Ovary (tissue), 9 donors: ENCODE results near the gene CSF1R. TPM values are rescaled to one million over a fixed set of nuclear protein-coding genes. Genes with fewer than 3 reads are reported as not detected.

Source experiments
- DNase-seq, 5 donors: peaks; one replicate each; pipeline ENCODE4 v3.0.0-alpha.2; 2019 to 2020
- H3K27ac ChIP-seq, 2 donors: fragments of 200-600 bp; one replicate each; pipeline versions ENCODE4 v1.5.1 to v1.8.0; 2019 to 2022
- H3K27me3 ChIP-seq: fragments of 200-600 bp; one replicate; pipeline ENCODE4 v1.8.0; 2022
- H3K36me3 ChIP-seq: fragments of 200-600 bp; sonication (generic); one replicate; pipeline ENCODE4 v1.5.1; 2019
- H3K4me1 ChIP-seq: one replicate; pipeline ENCODE4 v1.8.1; 2013; ENCODE audit warnings: mild to moderate bottlenecking, moderate library complexity; ENCODE audit not compliant: insufficient read depth
- H3K4me3 ChIP-seq: fragments of 200-600 bp; sonication (generic); one replicate; pipeline ENCODE4 v1.5.1; 2017
- H3K9me3 ChIP-seq, 2 donors: fragments of 200-600 bp in 1 of 2; sonication (generic) in 1 of 2; one replicate each; pipeline versions ENCODE4 v1.5.1 to v1.8.1; 2013 to 2019; ENCODE audit warnings: mild to moderate bottlenecking in 1 of 2, moderate library complexity in 1 of 2
- EP300 ChIP-seq: sonication (generic); formaldehyde crosslinking; IDR thresholded peaks from one replicate; pipeline ENCODE4 v1.6.1; 2017; ENCODE audit warnings: antibody characterized with exemption
- POLR2A ChIP-seq: fragments of 450-650 bp; IDR thresholded peaks from one replicate; pipeline ENCODE4 v1.6.1; 2017; ENCODE audit warnings: antibody characterized with exemption, mild to moderate bottlenecking, moderate library complexity
- WGBS, 3 donors: extraction: QIAGEN DNeasy Blood & Tissue Kit in 1 of 3; methylation state at CpG; one replicate each; pipeline versions ENCODE4 v1.1.5 to v1.1.7; 2013 to 2017; 5-methylcytosine and 5-hydroxymethylcytosine counted together
- intact Hi-C, 4 donors: fragments of 100-400 bp; cut with DNase I; formaldehyde crosslinking; loops; one replicate each; pipeline versions ENCODE4 v1.11.0 to v1.15.1; 2022 to 2023
- polyA plus RNA-seq, 2 donors: library from polyadenylated mRNA; stranded (reverse); fragments of 200-250 nt in 1 of 2; fragments of 350-450 nt in 1 of 2; fragmentation: Illumina TruSeq in 1 of 2; extraction: RNeasy Lipid Tissue Mini Kit (QIAGEN cat#74804) in 1 of 2; gene quantifications; one replicate each; pipeline ENCODE4 v1.2.3, GENCODE V29; 2013 to 2014
- total RNA-seq, 7 donors: library from RNA; depleted of rRNA in 2 of 7; stranded (reverse); fragments of >200 nt in 2 of 7; fragmentation: NEBNext Ultra II Directional in 3 of 7; extraction: Animal tissue kit (Norgen Biotek cat#: 25700) in 3 of 7; gene quantifications; one replicate each; pipeline versions ENCODE4 v1.1.0 to v1.2.4, GENCODE V29; 2016 to 2023
- TF ChIP-seq, protein P1 (sequence below), 3 donors: fragments of 450-650 bp in 2 of 3; fragments of 200-600 bp in 1 of 3; IDR thresholded peaks; one replicate each; pipeline versions ENCODE4 v1.5.1 to v1.8.0; 2016 to 2022; ENCODE audit warnings: antibody characterized with exemption in 3 of 3, mild to moderate bottlenecking in 1 of 3
- donor health status: DM: no; HTN: no; CAD: no; lungs with moderate emphysema.
- donor health status: DM: no; HTN: no; CAD: no.
- donor health status: Bipolar disorder and iron deficiency.
- donor health status: DM: yes; HTN: yes; CAD: no.
- donor health status: DM: no; HTN: no; CAD: no.
- donor health status: DM: yes; HTN: yes; CAD: no.

The CSF1R gene
- total and polyA plus RNA-seq, 9 donors = 7.6 to 41.9 (median 16.4) TPM

DNA sequence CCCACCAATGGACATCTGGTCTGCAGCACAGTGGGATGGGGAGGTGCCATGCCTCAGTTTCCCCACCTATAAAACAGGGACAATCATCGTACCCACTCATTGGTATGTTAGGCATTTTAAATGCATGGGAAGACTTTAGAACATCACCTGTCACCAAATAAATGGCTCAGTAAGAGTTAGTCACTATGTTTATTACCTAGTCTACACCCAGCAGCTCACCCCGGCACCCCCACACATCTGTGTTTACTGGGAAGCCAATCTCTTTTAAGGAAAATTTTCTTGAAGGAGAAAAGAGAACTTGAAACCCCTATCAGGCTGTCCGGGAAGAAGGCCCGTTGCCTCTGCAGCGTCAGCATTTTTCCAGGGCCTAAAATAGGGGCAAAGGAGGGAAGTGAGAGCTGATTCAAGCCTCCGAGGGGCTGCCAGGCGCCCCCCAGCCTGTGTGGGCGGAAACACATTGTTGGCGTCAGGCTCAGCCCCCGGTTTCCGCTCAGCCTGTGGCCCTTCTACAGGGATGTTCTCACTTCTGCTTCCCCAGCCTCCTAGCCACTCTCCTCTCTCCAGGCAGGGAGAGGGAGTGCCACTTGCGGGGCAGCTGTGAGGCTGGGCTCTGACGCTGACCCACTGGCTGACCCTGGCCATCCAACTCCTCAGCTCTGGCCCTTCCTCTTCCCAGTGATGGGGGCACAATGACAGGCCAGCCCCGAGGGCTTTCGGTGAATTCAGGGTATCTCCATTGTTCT lies 4.6 kb downstream of the CSF1R start:
- no peaks in the 10 kb centered on the region for H3K9me3 ChIP-seq
- no peak for TF ChIP-seq EP300
- TF ChIP-seq POLR2A = no peak
- TF ChIP-seq, protein P1, sequence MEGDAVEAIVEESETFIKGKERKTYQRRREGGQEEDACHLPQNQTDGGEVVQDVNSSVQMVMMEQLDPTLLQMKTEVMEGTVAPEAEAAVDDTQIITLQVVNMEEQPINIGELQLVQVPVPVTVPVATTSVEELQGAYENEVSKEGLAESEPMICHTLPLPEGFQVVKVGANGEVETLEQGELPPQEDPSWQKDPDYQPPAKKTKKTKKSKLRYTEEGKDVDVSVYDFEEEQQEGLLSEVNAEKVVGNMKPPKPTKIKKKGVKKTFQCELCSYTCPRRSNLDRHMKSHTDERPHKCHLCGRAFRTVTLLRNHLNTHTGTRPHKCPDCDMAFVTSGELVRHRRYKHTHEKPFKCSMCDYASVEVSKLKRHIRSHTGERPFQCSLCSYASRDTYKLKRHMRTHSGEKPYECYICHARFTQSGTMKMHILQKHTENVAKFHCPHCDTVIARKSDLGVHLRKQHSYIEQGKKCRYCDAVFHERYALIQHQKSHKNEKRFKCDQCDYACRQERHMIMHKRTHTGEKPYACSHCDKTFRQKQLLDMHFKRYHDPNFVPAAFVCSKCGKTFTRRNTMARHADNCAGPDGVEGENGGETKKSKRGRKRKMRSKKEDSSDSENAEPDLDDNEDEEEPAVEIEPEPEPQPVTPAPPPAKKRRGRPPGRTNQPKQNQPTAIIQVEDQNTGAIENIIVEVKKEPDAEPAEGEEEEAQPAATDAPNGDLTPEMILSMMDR (IDR thresholded peaks at IDR 0.05) = no peak
- 14 to 16% (median 16%) methylated on average over 15 of the region's 15 CpGs for WGBS, 3 donors
- intact Hi-C loops = no loop called here
- H3K27me3 ChIP-seq = no peaks in the 10 kb centered on the region
- no peak overlapping the region for H3K4me3 ChIP-seq
- DNase-seq = peak; percentile 35 to 75 (median 58)
- no peaks in the 10 kb centered on the region for H3K36me3 ChIP-seq
- H3K4me1 ChIP-seq = no peaks in the 10 kb centered on the region
- H3K27ac ChIP-seq = peak overlapping the region in 1 of 2 donors; percentile 10

DNA sequence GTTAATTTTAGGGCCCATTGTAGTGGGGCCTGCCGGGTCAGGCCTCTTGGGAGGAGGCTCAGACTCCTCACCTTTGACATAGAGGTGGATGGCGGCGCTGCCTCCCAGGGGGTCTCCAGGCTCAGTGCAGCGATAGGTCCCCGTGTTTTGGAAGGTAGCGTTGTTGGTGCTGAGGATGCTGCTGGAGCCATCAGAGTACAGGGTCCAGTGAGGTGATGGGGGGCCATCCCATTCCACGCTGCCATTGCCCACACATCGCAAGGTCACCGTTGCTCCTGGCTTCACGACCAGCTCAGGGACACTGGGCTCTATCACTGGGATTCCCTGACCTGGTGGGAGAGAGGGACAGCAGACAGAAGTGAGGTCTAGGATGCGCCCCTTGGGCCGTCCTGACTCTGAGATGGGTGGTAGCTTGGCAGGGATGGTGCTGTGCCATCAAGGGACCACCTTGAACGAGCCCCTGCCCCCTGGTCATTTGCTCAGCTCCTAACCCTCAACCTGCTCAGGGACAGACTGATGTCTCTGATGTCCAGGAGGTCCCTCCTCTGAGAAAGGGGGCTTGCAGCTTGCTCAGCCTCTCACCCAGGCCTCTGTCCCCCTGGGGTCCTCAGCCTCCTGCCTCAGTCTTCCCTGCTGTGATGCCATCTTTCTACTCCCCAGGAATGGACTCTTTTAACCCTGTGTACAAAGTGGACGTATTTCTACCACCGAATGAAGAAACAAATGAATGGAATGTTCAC lies 5.5 kb downstream of the CSF1R start:
- no peaks in the 10 kb centered on the region for H3K36me3 ChIP-seq
- TF ChIP-seq POLR2A = no peak
- no peak for TF ChIP-seq EP300
- TF ChIP-seq, protein P1 (IDR thresholded peaks at IDR 0.05) = no peak
- no peaks in the 10 kb centered on the region for H3K9me3 ChIP-seq
- H3K27ac ChIP-seq = no peak overlapping the region
- DNase-seq = no peak
- H3K4me3 ChIP-seq = no peak overlapping the region
- intact Hi-C loops = no loop called here
- WGBS, 3 donors = 85 to 87% (median 86%) methylated on average over 15 of the region's 15 CpGs
- H3K27me3 ChIP-seq = no peaks in the 10 kb centered on the region
- H3K4me1 ChIP-seq = no peaks in the 10 kb centered on the region

DNA sequence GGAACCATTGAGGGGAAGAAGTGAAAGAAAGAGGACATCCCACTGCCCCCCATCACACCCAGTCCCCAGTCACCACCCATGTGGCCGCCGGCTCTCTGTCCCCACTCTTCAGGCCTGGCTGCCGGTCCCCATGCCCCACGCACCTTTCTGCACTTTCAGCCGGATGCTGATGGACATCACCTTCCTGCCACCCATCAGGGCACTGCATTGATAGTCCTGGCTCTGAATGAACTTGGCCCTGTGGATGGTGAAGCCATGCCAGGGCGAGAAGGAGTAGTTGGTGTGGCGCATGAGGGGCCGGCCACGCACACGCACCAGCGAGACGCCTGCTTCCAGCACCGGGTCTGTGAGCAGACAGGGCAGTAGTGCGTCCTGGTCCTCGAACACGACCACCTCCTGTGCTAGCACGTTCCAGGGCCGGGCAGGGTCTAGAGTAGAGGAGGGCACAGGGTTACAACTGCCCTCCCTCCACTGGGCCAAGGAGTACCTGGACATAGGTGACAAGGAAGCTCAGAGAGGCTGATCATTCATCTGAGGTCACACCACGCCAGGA lies 6.4 kb downstream of the CSF1R start:
- 96 to 97% (median 96%) methylated on average over 19 of the region's 19 CpGs for WGBS, 3 donors
- Histone ChIP-seq H3K4me1 (no peaks in the 10 kb centered on the region), H3K4me3 (no peak overlapping the region), H3K27me3 (no peaks in the 10 kb centered on the region), H3K27ac (no peak overlapping the region), H3K9me3 (no peaks in the 10 kb centered on the region), H3K36me3 (no peaks in the 10 kb centered on the region)
- intact Hi-C loops = no loop called here
- TF ChIP-seq EP300 (no peak), POLR2A (no peak)
- TF ChIP-seq, protein P1 (IDR thresholded peaks at IDR 0.05) = no peak
- no peak for DNase-seq

DNA sequence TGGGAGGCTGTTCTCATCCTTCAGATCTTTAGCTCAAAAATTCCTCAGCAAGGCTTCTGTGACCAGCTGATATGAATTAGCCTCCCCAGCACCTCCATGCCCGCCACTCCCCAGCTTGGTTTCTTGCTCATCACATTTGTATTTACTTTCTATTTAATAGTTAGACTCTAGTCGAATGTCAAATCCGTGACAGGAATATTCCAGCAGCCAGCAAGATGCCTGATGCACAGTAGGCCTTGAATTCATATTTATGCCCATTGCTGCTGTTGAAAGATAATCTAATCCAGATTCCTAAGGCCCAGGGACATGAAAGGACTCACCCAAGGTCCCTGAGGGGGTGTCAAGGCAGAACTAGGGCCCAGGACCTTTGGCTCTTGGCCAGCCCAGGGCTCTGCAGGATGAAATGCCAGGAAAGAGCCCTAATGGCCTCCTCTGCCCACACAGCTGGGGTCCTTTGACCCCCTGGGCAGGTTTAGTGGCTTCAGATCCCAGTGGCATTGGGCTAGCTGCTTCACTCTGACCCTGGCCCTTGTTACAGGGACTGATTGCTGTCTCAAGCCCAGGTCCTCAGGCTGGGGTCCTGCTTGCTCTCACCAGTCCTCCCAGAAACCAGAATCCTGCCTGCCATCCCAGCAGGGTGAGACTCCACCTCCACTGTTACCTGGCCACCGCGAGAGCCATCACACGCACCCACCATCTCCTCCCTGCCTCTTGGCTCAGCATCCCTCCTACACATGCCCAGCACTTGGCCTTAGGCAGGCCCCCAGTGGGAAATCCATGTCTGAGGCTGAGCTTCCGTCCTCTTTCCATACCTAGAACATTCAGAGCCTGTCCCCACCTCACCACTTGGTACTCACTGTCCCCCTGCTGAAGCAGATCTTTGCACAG lies 7.3 kb downstream of the CSF1R start:
- intact Hi-C loops = no loop called here
- 90 to 91% (median 90%) methylated on average over 7 of the region's 7 CpGs for WGBS, 3 donors
- Histone ChIP-seq H3K36me3 (no peaks in the 10 kb centered on the region), H3K4me1 (no peaks in the 10 kb centered on the region), H3K27ac (no peak overlapping the region), H3K9me3 (no peaks in the 10 kb centered on the region), H3K27me3 (no peaks in the 10 kb centered on the region), H3K4me3 (no peak overlapping the region)
- TF ChIP-seq POLR2A (no peak), EP300 (no peak)
- peak in 1 of 5 donors; percentile 25 for DNase-seq
